NCI-H187 (cell line): Measurements from ENCODE around the gene ABCA6.
"Not testable (repeated sequence)": the region's sequence is repeated elsewhere in the genome, so short reads cannot be mapped to it uniquely, and the experiment has no call there.

Source experiments
- DNase-seq, 2 experiments: peaks; one replicate each; lab custom pipeline; 2025; lab: John Stamatoyannopoulos, UW

Gene ABCA6

GRCh38 chr17:69141431-69142174, at the start of gene ABCA6:
TSS of gene ABCA6 (minus strand) at chr17:69141895. CDS start at chr17:69140703, 1,192 bp downstream.
- DNase-seq: no peak

DNA sequence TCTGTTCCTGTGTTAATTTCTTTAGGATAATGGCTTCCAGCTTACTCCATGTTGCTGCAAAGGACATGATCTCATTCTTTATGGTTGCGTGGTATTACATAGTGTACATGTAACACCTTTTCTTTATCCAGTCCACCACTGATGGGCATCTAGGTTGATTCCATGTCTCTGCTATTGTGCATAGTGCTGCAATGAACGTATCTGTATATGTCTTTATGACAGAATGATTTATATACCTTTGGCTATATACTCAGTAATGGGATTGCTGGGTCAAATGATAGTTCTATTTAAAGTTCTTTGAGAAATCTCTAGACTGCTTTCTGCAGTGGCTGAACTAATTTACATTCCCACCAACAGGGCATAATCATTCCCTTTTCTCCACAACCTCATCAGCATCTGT, 47.1 kb upstream of the ABCA6 start:
- DNase-seq: no peak

DNA sequence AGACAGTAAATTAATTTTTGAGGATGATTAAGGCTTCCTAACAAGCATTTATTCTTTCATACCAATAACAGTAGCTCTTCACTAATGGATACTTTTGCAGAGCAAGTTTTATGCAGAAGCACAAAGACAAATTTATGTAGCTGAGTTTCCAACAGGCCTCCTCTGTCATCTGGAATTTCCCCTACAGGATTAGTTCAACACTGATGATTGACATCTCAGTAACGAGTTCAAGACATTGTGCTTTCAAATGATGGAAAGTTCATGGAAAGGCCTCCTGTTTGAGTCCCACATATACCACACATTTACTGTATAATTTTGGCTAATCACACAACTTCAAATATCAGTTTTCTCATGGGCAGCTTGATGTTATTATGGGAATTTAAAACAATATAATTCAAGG, 46.4 kb upstream of the ABCA6 start:
- no peak for DNase-seq

DNA sequence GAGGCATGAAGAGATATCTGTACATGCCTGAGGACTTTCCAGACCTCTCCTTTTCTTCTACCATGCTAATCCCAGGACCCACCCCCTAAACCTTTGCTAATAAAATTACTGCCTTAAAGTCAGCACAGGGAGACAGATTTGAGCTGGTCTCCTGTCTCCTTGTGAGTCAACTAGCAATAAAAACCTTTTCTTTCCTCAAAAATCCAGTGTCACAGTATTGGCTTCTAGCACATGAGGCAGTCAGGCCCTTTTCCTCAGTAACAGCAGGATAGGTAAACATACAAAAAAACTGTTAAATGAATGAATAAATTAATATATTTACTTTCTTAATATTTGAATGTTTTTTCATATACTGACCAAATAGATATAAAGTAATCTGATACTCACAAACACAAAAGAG, 45.6 kb upstream of the ABCA6 start:
- no peak for DNase-seq

- no peak for DNase-seq
These were observed 37.7 kb upstream of the ABCA6 start for GRCh38 chr17:69179227-69179952.

GRCh38 chr17:69176457-69176795, 34.7 kb upstream of the ABCA6 start:
- no peak for DNase-seq

GRCh38 chr17:69175625-69176456, 34.1 kb upstream of the ABCA6 start:
- DNase-seq: no peak

GRCh38 chr17:69175262-69175624, 33.5 kb upstream of the ABCA6 start:
- DNase-seq: no peak

- no peak for DNase-seq
These were observed 31.4 kb upstream of the ABCA6 start for GRCh38 chr17:69173118-69173517.

DNA sequence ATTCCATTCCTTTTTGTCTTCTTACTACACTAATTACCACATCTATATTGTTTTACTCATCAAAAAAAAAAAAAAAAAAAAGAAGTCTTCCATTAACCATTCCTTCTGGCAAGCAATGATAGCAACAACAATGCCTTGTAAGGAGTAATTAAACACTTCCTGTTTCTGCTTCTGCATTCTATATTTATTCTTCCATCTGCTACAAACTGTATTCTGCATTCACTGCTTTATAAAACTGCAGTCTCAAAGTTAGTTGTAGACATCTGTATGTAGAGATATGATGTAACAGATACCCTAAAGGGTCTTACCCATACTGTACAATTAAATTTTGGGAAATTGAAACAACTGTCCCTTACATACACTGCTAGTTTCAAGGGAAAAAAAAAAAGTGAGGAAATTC, 28.7 kb upstream of the ABCA6 start:
- no peak for DNase-seq

DNA sequence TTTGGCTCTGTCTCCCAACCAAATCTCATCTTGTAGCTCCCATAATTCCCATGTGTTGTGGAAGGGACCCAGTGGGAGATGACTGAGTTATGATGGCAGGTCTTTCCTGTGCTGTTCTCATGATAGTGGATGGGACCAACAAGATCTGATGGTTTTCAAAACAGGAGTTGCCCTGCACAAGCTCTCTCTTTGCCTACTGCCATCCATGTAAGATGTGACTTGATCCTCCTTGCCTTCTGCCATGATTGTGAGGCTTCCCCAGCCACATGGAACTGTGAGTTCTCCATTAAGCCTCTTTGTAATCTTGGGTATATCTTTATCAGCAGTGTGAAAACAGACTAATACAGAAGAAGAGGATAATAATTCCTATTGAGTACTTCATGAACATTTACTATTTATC, 26.9 kb upstream of the ABCA6 start:
- not testable (repeated sequence) for DNase-seq

DNA sequence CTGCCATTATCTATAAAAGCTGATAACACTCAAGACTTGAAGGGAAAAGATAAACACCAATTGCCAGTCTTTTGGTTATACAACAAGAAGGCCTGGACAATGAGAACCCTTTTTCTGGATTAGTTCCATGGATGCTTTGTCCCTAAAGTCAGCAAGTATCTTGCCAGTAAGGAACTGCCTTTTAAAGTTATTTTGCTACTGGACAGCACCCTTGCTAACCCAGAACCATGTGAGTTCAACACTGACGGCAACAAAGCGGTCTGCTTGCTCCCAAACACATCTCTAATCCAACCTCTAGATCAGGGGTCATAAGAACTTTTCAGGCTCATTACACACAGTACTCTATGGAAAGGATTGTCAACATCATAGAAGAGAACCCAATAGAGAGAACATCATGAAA, 25.3 kb upstream of the ABCA6 start:
- DNase-seq: no peak

DNA sequence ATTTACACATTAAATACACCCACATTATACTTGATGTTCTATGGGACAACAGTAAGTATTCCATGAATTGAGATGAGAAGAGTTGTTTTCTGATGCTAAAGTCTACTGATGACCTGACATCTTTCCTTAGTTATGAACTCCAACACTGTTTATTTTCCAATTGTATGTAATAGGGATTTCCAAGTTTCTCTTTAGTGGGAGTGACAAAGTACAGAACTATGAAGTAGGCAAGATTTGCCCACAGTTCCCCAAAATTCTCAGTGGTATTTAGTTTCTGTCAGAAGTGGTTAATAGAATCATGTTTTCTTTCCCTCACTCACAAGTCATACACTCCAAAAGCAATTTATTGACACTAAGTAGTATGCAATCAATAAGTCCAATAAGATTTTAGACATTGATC, 22.5 kb upstream of the ABCA6 start:
- DNase-seq: no peak

DNA sequence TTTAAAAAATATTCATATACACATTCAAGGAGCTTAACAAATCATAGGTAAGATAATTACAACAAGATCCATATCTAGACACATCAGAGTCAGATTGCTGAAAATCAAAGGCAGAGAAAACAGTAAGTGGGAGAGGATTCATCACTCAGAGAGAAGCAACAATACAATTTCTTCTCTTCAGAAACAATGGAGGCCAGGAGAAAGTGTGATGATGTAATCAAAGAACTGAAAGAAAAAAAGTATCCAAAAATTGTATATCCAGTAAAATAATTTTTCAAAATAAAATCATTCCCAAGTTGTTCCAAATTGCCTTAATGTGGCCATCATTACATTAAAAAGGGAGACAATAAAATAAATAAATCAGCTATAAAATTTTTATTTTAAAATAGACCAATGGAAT, 17.7 kb upstream of the ABCA6 start:
- no peak for DNase-seq

- no peak for DNase-seq
These were observed 12.6 kb upstream of the ABCA6 start for GRCh38 chr17:69154267-69154666.

DNA sequence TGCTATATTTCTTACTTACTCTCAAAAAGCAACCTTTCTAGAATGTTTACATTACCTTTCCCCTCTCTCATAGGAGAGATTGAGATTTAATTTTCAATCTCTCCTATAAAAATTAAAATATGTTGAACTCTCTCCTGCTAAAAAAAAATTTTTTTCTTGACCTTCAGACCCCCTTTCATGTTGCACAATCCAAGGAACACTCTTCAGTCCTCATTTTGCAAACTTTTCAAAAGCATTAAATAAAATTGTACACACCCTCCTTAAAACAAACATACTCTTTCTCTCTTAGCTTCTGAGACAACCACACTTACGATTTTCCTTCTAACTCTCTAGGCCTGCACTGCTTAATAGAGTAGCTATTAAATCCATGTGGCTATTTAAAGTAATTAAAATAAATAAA, 8.6 kb upstream of the ABCA6 start:
- DNase-seq: no peak

DNA sequence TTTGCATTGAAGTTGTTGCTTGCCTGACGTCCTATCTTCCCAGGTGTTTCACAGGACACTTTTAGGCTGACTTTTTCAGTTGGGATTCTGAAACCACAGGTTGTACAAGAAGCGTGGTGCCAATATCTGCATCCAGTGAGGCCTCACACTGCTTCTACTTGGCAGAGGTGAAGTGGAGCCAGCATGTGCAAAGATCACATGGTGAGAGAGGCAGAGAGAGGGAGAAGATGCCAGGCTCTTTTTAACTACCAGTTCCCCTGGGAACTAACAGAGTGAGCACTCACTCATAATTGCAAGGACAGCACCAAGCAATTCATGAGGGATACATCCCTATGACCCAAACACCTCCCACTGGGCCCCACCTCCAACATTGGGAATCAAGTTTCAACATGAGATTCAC, 5.8 kb upstream of the ABCA6 start:
- DNase-seq: no peak

GRCh38 chr17:69144331-69145255, 2.9 kb upstream of the ABCA6 start:
- DNase-seq: no peak

DNA sequence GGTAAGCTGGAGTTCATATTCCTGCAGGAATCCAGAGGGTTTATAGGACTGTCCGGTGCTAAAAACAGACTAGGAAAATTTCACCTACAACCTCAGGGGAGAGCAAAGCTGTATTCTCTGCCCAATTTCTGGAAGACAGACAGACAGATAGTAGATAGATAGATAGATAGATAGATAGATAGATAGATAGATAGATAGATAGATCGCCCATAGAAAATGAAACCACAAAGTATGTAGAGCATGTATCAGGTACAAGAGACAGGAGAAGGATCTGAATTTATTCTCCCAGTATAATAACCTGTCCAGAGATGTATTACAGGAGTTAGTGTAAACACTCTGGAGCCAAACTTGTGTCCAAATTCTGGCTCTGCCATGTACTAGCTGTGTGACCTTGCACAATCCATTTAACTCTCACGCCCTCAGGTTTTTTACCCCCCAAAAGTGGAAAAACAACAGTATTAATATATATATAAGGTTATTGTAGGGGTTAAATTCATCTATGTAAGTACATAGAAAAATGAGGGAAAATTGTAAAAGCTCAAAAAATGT, 2.1 kb upstream of the ABCA6 start:
- DNase-seq: no peak

DNA sequence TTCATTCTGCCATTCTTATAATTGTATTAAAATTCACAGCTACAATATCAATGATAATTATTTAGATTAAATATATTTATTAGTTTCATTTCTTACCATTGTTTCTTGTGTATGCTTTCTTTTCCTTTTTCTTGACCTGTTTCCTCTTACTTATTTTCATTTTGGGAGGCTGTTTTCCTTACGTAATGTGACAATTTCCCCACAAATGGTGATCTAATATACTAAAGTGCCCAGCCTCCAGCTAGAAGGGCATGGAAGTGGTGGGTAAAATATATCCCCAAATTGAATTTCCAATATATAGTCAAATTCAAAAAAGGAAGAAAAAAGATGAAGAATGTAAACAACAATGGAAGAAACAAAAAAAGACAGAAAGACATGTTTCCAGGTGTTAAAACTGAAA, 1.5 kb upstream of the ABCA6 start:
- DNase-seq: no peak

DNA sequence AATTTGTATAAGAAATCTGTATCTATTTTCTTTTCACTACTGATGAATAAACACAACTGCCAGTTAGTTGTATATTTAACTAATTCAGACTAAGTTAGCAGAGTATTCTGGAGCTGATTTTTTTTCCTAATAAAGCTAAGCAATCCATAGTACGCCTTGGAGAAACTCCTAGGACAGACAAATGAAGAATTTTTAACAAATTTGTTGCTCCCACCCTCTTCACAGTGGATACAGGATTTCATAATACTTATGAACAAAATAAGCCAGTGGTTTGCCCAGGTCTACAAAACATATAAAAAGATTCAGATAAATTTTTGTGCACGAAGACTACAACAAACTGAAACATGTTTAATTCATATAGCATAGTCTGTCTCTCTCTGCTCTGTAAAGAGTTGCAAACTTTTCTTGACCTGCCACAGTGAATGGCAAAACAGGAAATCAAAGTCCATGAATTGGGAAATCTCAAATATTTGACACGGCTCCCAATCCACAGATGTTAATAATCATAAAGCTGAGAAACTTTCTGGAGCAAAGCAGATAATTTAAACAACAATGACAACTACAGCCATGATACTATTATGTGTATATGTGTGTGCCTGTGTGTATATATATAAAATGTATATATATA, 594 bp upstream of the ABCA6 start:
- no peak for DNase-seq
